Measurements from ENCODE around the gene ANKRD17. TPM values are rescaled to one million over a fixed set of nuclear protein-coding genes. Genes with fewer than 3 reads are reported as not detected.

ANKRD17 gene
- total and polyA plus RNA-seq, 2 of the 4 experiments (the other 2 are of a cell fraction): 28.5 to 75.3 TPM

GRCh38 chr4:73277201-73277600 lies 18.6 kb upstream of the ANKRD17 start:
- Histone ChIP-seq H3K9me3 (ENCODE audit: control insufficient read depth, insufficient read depth, low read length) (no peaks in the 10 kb centered on the region; the same call in 1 of the 2 replicates), H3K36me3 (ENCODE audit: control insufficient read depth, insufficient read depth, low read length) (no peaks in the 10 kb centered on the region), H2BK15ac (ENCODE audit: low read depth, low read length) (no peak overlapping the region), H2BK5ac (ENCODE audit: low read depth, low read length, poor library complexity, severe bottlenecking) (no peak overlapping the region), H4K91ac (ENCODE audit: insufficient read depth, low read depth, low read length) (no peak overlapping the region), H4K5ac (ENCODE audit: low read depth, low read length) (no peak overlapping the region), H3K9ac (ENCODE audit: low read depth, low read length) (no peak overlapping the region), H3K18ac (ENCODE audit: low read depth, low read length) (no peak overlapping the region), H3K4me2 (ENCODE audit: low read depth, low read length) (no peak overlapping the region), H2AK9ac (replicated peaks; ENCODE audit: low read depth, low read length, poor library complexity) (no peak overlapping the region), H3K4me1 (ENCODE audit: control insufficient read depth, insufficient read depth, low read length) (peaks cover 2% of the 10 kb centered on the region; the same call in 1 of the 2 replicates), H4K8ac (ENCODE audit: low read depth in 2 of 2, low read length in 2 of 2) (no peak overlapping the region), H4K20me1 (ENCODE audit: insufficient read depth, low read length) (no peaks in the 10 kb centered on the region), H3K79me1 (ENCODE audit: low read depth in 1 of 2, low read length in 2 of 2) (no peaks in the 10 kb centered on the region), H2AK5ac (ENCODE audit: low read depth, low read length) (no peak overlapping the region), H3K23ac (ENCODE audit: low read depth, low read length) (no peak overlapping the region), H2BK120ac (ENCODE audit: low read depth, low read length) (no peak overlapping the region), H2AFZ (replicated peaks; ENCODE audit: low read length, poor library complexity) (no peak overlapping the region), H3K27ac (ENCODE audit: insufficient read depth, low read length) (no peak overlapping the region), H3K4ac (ENCODE audit: low read depth, low read length) (no peak overlapping the region), H2BK20ac (ENCODE audit: low read depth, low read length) (no peak overlapping the region), H3K27me3 (ENCODE audit: control insufficient read depth, insufficient read depth, low read length) (no peaks in the 10 kb centered on the region), H3K4me3 (ENCODE audit: insufficient read depth, low read depth, low read length) (no peak overlapping the region), H3K14ac (replicated peaks; ENCODE audit: low read depth, low read length) (no peak overlapping the region), H3K56ac (ENCODE audit: extremely low read depth, insufficient read depth, low read length) (no peak overlapping the region), H3K9me1 (ENCODE audit: insufficient read depth, low read length) (no peaks in the 10 kb centered on the region)
- CTCF ChIA-PET: no interaction called here
- no CpG with 5 or more reads among the region's 1 CpG for WGBS, 2 experiments (ENCODE audit: extremely low coverage in 2 of 2, insufficient read length in 1 of 2)
- POLR2A ChIA-PET (ENCODE audit: unreplicated experiment): no interaction called here
- in situ Hi-C loops (cut with MboI; ENCODE audit: low sequenced_read_pairs): no loop called here
- BruUV-seq (replicated peaks): no TSS peak
- dilution Hi-C loops (cut with HindIII; ENCODE audit: low sequenced_read_pairs, unreplicated experiment): no loop called here
- no peak for DNase-seq
- intact Hi-C loops (cut with micrococcal nuclease): no loop called here
- no peak for ATAC-seq (ENCODE audit: low read depth)
- TF ChIP-seq MAZ (IDR thresholded peaks at IDR 0.05; ENCODE audit: borderline replicate concordance, low read depth, low read length) (no peak), SMC3 (IDR thresholded peaks at IDR 0.05; ENCODE audit: low read depth, low read length) (no peak), CTCF (conservative IDR thresholded peaks at IDR 0.05; ENCODE audit: low read depth, low read length) (no peak), CHD1 (IDR thresholded peaks at IDR 0.05; ENCODE audit: low read depth, low read length) (no peak), RCOR1 (IDR thresholded peaks at IDR 0.05; ENCODE audit: insufficient replicate concordance, low read length) (no peak), FOS (IDR thresholded peaks at IDR 0.05; ENCODE audit: low read depth, low read length) (no peak), MXI1 (IDR thresholded peaks at IDR 0.05; ENCODE audit: borderline replicate concordance, low read depth, low read length) (no peak), POLR2A (IDR thresholded peaks at IDR 0.05; ENCODE audit: low read depth, low read length) (no peak), MAFK (IDR thresholded peaks at IDR 0.05; ENCODE audit: low read depth, low read length) (no peak), NFE2L2 (IDR thresholded peaks at IDR 0.05; ENCODE audit: low read depth, low read length) (no peak), USF2 (IDR thresholded peaks at IDR 0.05; ENCODE audit: low read depth, low read length) (no peak), ELK1 (IDR thresholded peaks at IDR 0.05; ENCODE audit: borderline replicate concordance, low read depth, low read length) (no peak), RAD21 (IDR thresholded peaks at IDR 0.05; ENCODE audit: low read length) (no peak)

All from IMR-90 (cell line).